22Rv1 (cell line): ENCODE data around the gene GPR65.

ENCODE experiments used
- CTCF ChIP-seq: fragments of 450-650 bp; IDR thresholded peaks from 2 replicates; pipeline ENCODE4 v1.5.1; 2017; ENCODE audit warnings: mild to moderate bottlenecking
- ZFX ChIP-seq: fragments of 450-650 bp; IDR thresholded peaks from 2 replicates; pipeline ENCODE4 v1.6.1; 2017; ENCODE audit warnings: antibody characterized with exemption, borderline replicate concordance

GRCh38 chr14:88002421-88003075 is 2.4 kb upstream of the GPR65 start:
- no peak for TF ChIP-seq CTCF
- no peak for TF ChIP-seq ZFX
